Mesendoderm (in vitro differentiated cells): ENCODE measurements around the gene MYL11.

Experiments used
- DNase-seq: peaks from one replicate; pipeline ENCODE4 v3.0.0; 2013
- H2AK5ac ChIP-seq: 2 replicates; pipeline ENCODE4 v1.6.1; 2013; ENCODE audit warnings: low read length, inconsistent platforms
- H2BK120ac ChIP-seq: 2 replicates; pipeline ENCODE4 v1.6.1; 2013; ENCODE audit warnings: low read depth, mild to moderate bottlenecking, low read length, moderate library complexity, mixed read lengths
- H2BK15ac ChIP-seq: replicated peaks from 2 replicates; pipeline ENCODE4 v1.6.1; 2013; ENCODE audit warnings: low read depth, mild to moderate bottlenecking, moderate library complexity
- H2BK5ac ChIP-seq: 2 replicates; pipeline ENCODE4 v1.6.1; 2013; ENCODE audit warnings: low read length, inconsistent platforms
- H3K18ac ChIP-seq: 2 replicates; pipeline ENCODE4 v1.6.1; 2013; ENCODE audit warnings: mild to moderate bottlenecking, low read length, mixed read lengths
- H3K23ac ChIP-seq: one replicate; pipeline ENCODE4 v1.6.1; 2013; ENCODE audit warnings: low read length
- H3K27ac ChIP-seq: 2 replicates; pipeline ENCODE4 v1.5.1; 2013; ENCODE audit warnings: low read depth, mild to moderate bottlenecking, inconsistent platforms, low read length, moderate library complexity
- H3K27me3 ChIP-seq: 2 replicates; pipeline ENCODE4 v1.6.1; 2013; ENCODE audit warnings: low read length, control low read depth, mild to moderate bottlenecking, inconsistent platforms; ENCODE audit not compliant: insufficient read depth, poor library complexity
- H3K36me3 ChIP-seq: 2 replicates; pipeline ENCODE4 v1.6.1; 2013; ENCODE audit warnings: low read length, inconsistent platforms; ENCODE audit not compliant: control insufficient read depth, insufficient read depth
- H3K4ac ChIP-seq: one replicate; pipeline ENCODE4 v1.6.1; 2013; ENCODE audit warnings: low read depth, mild to moderate bottlenecking, low read length, moderate library complexity
- H3K4me1 ChIP-seq: 2 replicates; pipeline ENCODE4 v1.6.1; 2013; ENCODE audit warnings: low read depth, low read length, inconsistent platforms; ENCODE audit not compliant: control insufficient read depth
- H3K4me2 ChIP-seq: 2 replicates; pipeline ENCODE4 v1.6.1; 2013; ENCODE audit warnings: low read length
- H3K4me3 ChIP-seq: 2 replicates; pipeline ENCODE4 v1.5.1; 2013; ENCODE audit warnings: mild to moderate bottlenecking, low read length
- H3K56ac ChIP-seq: one replicate; pipeline ENCODE4 v1.6.1; 2013; ENCODE audit warnings: low read length
- H3K79me1 ChIP-seq: 2 replicates; pipeline ENCODE4 v1.6.1; 2013; ENCODE audit warnings: low read length, inconsistent platforms
- H3K79me2 ChIP-seq: 2 replicates; pipeline ENCODE4 v1.6.1; 2013; ENCODE audit warnings: mild to moderate bottlenecking, low read length; ENCODE audit not compliant: control insufficient read depth, insufficient read depth
- H3K9ac ChIP-seq: 2 replicates; pipeline ENCODE4 v1.6.1; 2013; ENCODE audit warnings: low read length, inconsistent platforms
- H4K5ac ChIP-seq: one replicate; pipeline ENCODE4 v1.6.1; 2013; ENCODE audit warnings: low read length
- H4K8ac ChIP-seq: one replicate; pipeline ENCODE4 v1.6.1; 2013; ENCODE audit warnings: low read depth, mild to moderate bottlenecking, control low read depth, low read length, moderate library complexity
- WGBS: extraction: QIAGEN DNeasy Blood & Tissue Kit; methylation state at CpG from one replicate; pipeline ENCODE4 v1.1.7; 2013; ENCODE audit warnings: low lambda C conversion rate, missing lambda C conversion rate; ENCODE audit not compliant: insufficient coverage; ENCODE audit errors: extremely low coverage; 5-methylcytosine and 5-hydroxymethylcytosine counted together

The MYL11 gene

DNA sequence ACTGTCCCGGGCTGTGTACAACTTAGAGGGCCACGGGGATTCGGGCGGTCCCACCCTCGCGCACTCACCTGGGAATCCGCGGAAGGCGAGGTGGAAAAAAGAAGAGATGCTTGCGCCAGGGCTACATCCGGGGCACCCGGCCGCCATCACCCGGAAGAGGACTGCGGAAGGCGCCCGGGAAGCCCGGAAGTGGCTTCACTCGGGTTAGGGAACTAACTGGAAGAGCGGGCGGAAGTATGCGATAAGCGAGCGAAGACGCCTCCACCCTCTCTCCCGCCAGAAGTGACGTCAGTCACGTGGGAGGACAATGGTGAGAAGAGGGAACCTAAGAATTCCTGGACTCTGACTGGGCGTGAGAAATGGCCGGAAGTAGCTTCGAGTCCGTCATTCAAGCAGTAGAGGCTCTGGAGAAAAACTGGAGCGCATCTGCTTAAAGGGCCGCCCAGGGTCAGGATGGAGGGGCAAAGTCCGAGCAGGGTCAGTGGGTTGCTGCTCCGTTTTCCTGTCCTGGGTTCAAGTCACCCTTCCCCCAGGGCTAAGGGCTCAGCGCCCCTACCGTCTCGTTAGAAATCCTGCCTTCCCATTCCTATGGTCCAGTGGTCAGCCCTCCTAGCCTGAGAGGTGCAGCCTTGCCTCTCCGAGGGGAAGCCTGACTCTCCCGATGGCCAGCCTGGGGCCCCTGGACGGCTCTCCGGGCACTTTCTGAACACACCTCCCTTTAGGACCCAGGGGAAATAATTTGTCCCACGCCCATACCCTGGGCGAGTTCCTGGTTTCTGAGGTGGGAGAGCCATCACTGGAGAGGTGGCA, 19.3 kb upstream of the MYL11 start, which contains the start of gene CD2BP2:
Gene CD2BP2, minus strand, starts transcription at position 165 of the 810 bp plus-strand sequence. CDS start 627 bp downstream, outside the sequence.
- Histone ChIP-seq H2AK5ac (peak within 1 kb of the TSS; percentile 72), H3K27ac (peak within 1 kb of the TSS; percentile 91), H4K8ac (peak within 1 kb of the TSS; percentile 5), H3K18ac (peak within 1 kb of the TSS; percentile 69), H3K36me3 (peaks cover 13% of the 10 kb centered on the region), H2BK5ac (peak within 1 kb of the TSS; percentile 92), H3K9ac (peak within 1 kb of the TSS; percentile 97), H3K79me1 (peaks cover 15% of the 10 kb centered on the region), H2BK120ac (no peak within 1 kb of the TSS), H3K23ac (peak within 1 kb of the TSS; percentile 96), H3K4ac (peak within 1 kb of the TSS; percentile 66), H4K5ac (peak within 1 kb of the TSS; percentile 59), H3K79me2 (peaks cover 15% of the 10 kb centered on the region), H3K27me3 (no peaks in the 10 kb centered on the region), H3K56ac (peak within 1 kb of the TSS; percentile 97), H2BK15ac (no peak within 1 kb of the TSS), H3K4me2 (peak within 1 kb of the TSS; percentile 97), H3K4me1 (peaks cover 2% of the 10 kb centered on the region), H3K4me3 (peak within 1 kb of the TSS; percentile 95)
- no CpG with 5 or more reads among the region's 45 CpGs for WGBS
- DNase-seq: peak; percentile 100

DNA sequence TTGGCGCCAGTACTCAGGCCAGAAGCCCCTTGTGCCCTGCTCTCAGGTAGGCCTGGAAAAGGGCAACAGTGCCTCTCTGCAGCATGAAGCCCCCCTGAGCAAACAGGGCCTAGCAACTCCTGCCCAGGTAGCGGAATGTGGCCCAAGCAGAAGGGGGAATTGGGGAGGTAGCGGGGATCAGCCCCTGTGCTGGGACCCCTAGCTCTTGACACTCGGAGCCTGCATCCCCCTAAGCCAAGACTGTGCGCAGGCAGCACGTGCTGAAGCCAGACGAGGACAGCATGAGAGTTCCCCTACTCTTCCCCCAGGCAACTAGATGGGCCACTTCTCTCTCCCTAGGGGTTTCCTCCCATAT, 18.7 kb upstream of the MYL11 start:
- H3K79me2 ChIP-seq: peaks cover 15% of the 10 kb centered on the region
- H3K4ac ChIP-seq: peak overlapping the region; percentile 56
- no peak overlapping the region for H2BK15ac ChIP-seq
- H2BK5ac ChIP-seq: peak overlapping the region; percentile 82
- H3K56ac ChIP-seq: peak overlapping the region; percentile 96
- H2AK5ac ChIP-seq: peak overlapping the region; percentile 72
- H4K8ac ChIP-seq: no peak overlapping the region
- no peak overlapping the region for H4K5ac ChIP-seq
- H3K18ac ChIP-seq: no peak overlapping the region
- H3K4me3 ChIP-seq: peak overlapping the region; percentile 39
- no peak overlapping the region for H3K23ac ChIP-seq
- H3K9ac ChIP-seq: peak overlapping the region; percentile 93
- peaks cover 12% of the 10 kb centered on the region for H3K36me3 ChIP-seq
- no peak overlapping the region for H2BK120ac ChIP-seq
- peaks cover 17% of the 10 kb centered on the region for H3K79me1 ChIP-seq
- H3K27me3 ChIP-seq: no peaks in the 10 kb centered on the region
- no CpG with 5 or more reads among the region's 7 CpGs for WGBS
- peaks cover 2% of the 10 kb centered on the region for H3K4me1 ChIP-seq
- peak overlapping the region; percentile 65 for H3K27ac ChIP-seq
- DNase-seq: no peak
- peak overlapping the region; percentile 97 for H3K4me2 ChIP-seq

GRCh38 chr16:30356401-30357084, 18.1 kb upstream of the MYL11 start:
- H3K4me3 ChIP-seq: no peak overlapping the region

DNA sequence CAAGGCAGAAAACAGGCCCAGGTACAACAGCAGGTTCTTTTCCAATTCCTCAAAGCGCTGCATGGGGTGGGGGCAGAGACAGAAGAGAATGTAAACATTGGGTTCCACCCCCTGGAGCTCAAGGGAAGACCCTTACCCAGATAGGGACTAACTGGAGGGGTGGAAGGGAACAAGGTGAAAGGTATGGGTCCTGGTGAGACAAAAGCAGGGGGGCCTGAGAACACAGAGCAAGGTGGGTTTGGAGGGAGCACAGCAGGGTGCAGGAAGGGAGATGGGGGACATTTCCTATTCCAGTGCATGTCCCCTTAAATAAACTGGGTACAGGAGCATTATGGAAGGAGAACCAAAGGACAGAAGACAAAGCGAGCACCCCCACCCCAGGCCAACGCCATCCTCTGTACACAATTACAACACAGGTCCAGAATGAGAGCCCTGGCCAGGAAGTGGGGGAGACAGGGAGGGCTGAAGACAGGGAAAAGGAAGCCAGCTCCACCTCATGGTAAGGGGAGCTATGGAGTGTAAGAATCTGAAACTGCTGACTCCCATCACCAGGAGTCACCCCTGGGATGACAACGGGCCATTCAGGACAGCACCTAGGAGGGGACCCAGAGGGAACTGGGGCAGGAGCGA, 17.4 kb upstream of the MYL11 start:
- H3K27ac ChIP-seq: no peak overlapping the region
- no CpG with 5 or more reads among the region's 5 CpGs for WGBS
- no peak overlapping the region for H2BK15ac ChIP-seq
- H2AK5ac ChIP-seq: no peak overlapping the region
- peaks cover 8% of the 10 kb centered on the region for H3K36me3 ChIP-seq
- H3K18ac ChIP-seq: no peak overlapping the region
- no peak overlapping the region for H2BK5ac ChIP-seq
- peaks cover 15% of the 10 kb centered on the region for H3K79me2 ChIP-seq
- H4K8ac ChIP-seq: no peak overlapping the region
- H3K27me3 ChIP-seq: no peaks in the 10 kb centered on the region
- H3K4me1 ChIP-seq: peaks cover 2% of the 10 kb centered on the region
- H3K4me3 ChIP-seq: no peak overlapping the region
- DNase-seq: no peak
- no peak overlapping the region for H2BK120ac ChIP-seq
- peaks cover 15% of the 10 kb centered on the region for H3K79me1 ChIP-seq
- H3K9ac ChIP-seq: no peak overlapping the region
- no peak overlapping the region for H4K5ac ChIP-seq
- no peak overlapping the region for H3K4me2 ChIP-seq
- H3K23ac ChIP-seq: no peak overlapping the region
- H3K56ac ChIP-seq: no peak overlapping the region
- no peak overlapping the region for H3K4ac ChIP-seq

More at GRCh38 chr16:30356401-30357084, 18.1 kb upstream of the MYL11 start:
- Histone ChIP-seq H4K5ac (no peak overlapping the region), H3K79me1 (peaks cover 17% of the 10 kb centered on the region), H3K4ac (no peak overlapping the region), H3K4me2 (peak overlapping the region; percentile 97), H3K56ac (peak overlapping the region; percentile 96), H3K36me3 (peaks cover 9% of the 10 kb centered on the region), H3K18ac (no peak overlapping the region), H3K9ac (peak overlapping the region; percentile 93), H2BK15ac (no peak overlapping the region), H3K4me1 (peaks cover 2% of the 10 kb centered on the region), H2BK5ac (no peak overlapping the region), H3K27ac (no peak overlapping the region), H3K79me2 (peaks cover 15% of the 10 kb centered on the region), H3K27me3 (no peaks in the 10 kb centered on the region), H3K23ac (no peak overlapping the region), H2BK120ac (no peak overlapping the region), H4K8ac (no peak overlapping the region), H2AK5ac (no peak overlapping the region)
- DNase-seq: no peak
- WGBS: no CpG with 5 or more reads among the region's 12 CpGs

- Histone ChIP-seq H2BK15ac (no peak overlapping the region), H2AK5ac (no peak overlapping the region), H3K4me3 (no peak overlapping the region), H4K5ac (no peak overlapping the region), H3K79me2 (peaks cover 15% of the 10 kb centered on the region), H2BK120ac (no peak overlapping the region), H3K27ac (no peak overlapping the region), H3K36me3 (peaks cover 8% of the 10 kb centered on the region), H3K27me3 (no peaks in the 10 kb centered on the region), H3K4me2 (no peak overlapping the region), H4K8ac (no peak overlapping the region), H3K9ac (no peak overlapping the region), H3K4ac (no peak overlapping the region), H2BK5ac (no peak overlapping the region), H3K23ac (no peak overlapping the region), H3K56ac (no peak overlapping the region), H3K18ac (no peak overlapping the region), H3K4me1 (peaks cover 2% of the 10 kb centered on the region), H3K79me1 (peaks cover 15% of the 10 kb centered on the region)
- WGBS: no CpG with 5 or more reads among the region's 37 CpGs
- DNase-seq: no peak
Measured at GRCh38 chr16:30357715-30358576, 16.7 kb upstream of the MYL11 start.
